GM12878 (cell line): ENCODE results near the gene EHD4.

Experiments used
- CEBPB ChIP-seq, 2 experiments: fragments of 150-350 bp in 1 of 2; IDR thresholded peaks; 2 replicates each; pipeline ENCODE4 v1.6.1; 2012 to 2014; ENCODE audit warnings: low read depth in 2 of 2, low read length in 2 of 2, borderline replicate concordance in 1 of 2, inconsistent platforms in 1 of 2
- EZH2 ChIP-seq: IDR thresholded peaks from 2 replicates; pipeline ENCODE4 v1.6.1; 2012; ENCODE audit warnings: low read depth, mild to moderate bottlenecking, control low read depth, inconsistent platforms, low read length, borderline replicate concordance; ENCODE audit not compliant: control insufficient read depth
- FOS ChIP-seq: IDR thresholded peaks from 3 replicates; pipeline ENCODE4 v1.6.1; 2011; ENCODE audit warnings: borderline replicate concordance; ENCODE audit not compliant: insufficient read length; ENCODE audit errors: extremely low read depth
- NFIC ChIP-seq: IDR thresholded peaks from 2 replicates; pipeline ENCODE4 v1.6.1; 2012; ENCODE audit warnings: low read depth, mild to moderate bottlenecking, inconsistent platforms, low read length, moderate library complexity
- POLR2A ChIP-seq: IDR thresholded peaks from 2 replicates; pipeline ENCODE4 v1.6.1; 2011; ENCODE audit warnings: low read depth, mild to moderate bottlenecking, low read length
- RAD51 ChIP-seq: fragments of 450-650 bp; IDR thresholded peaks from 2 replicates; pipeline ENCODE4 v1.6.1; 2016; ENCODE audit warnings: moderate library complexity, mild to moderate bottlenecking, inconsistent platforms
- RUNX3 ChIP-seq: IDR thresholded peaks from 2 replicates; pipeline ENCODE4 v1.6.1; 2012; ENCODE audit warnings: low read length, inconsistent platforms
- SP1 ChIP-seq: IDR thresholded peaks from one replicate; pipeline ENCODE4 v1.6.1; 2011; ENCODE audit warnings: low read depth, low read length
- TCF3 ChIP-seq: IDR thresholded peaks from 2 replicates; pipeline ENCODE4 v1.6.1; 2012; ENCODE audit warnings: low read depth, mild to moderate bottlenecking, low read length, borderline replicate concordance; ENCODE audit not compliant: insufficient read depth
- TF ChIP-seq, protein P1 (sequence below), 3 experiments: IDR thresholded peaks in 2 of 3; conservative IDR thresholded peaks in 1 of 3; 2 replicates each; pipeline ENCODE4 v1.5.1; 2011; ENCODE audit warnings: low read depth in 3 of 3, low read length in 3 of 3, mild to moderate bottlenecking in 3 of 3, control low read depth in 2 of 3, moderate library complexity in 2 of 3, inconsistent platforms in 1 of 3, mixed read lengths in 1 of 3; ENCODE audit not compliant: control insufficient read depth in 2 of 3, insufficient read depth in 1 of 3; ENCODE audit errors: extremely low read depth in 1 of 3

DNA sequence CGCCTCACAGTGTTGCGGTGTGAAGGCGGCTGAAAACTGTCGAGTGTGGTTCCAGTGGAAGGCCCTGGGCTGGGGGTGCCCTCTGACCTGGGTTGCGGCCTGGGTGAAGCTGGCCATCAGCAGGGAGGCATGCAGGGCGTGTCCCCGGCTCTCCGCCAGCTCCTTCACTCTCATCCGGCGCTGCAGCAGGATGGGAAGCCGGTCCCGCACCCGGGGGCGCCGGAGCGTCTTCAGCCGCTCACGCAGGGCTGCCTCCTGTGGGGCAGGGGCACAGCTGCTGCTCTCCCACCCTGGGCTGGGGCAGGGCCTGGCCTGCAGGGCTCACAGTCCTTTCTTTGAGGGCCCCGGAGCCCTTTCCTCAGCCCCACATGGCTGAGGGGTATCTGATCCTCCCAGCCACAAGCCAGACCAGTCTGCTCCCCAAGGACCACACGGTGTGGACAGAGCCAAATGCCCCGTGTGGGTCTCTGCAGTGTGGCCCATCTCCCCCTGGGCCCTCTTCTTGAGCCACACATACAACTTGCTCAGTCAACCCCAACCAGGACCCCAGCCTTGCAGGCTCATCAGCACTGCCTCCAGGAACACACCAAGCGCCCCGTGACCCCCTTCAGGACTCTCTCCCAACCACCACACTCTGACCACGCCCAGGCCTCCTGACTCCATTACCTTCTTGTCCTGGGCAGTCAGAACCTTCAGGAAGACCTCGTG is 105.3 kb downstream of the EHD4 start:
- TF ChIP-seq FOS: no peak
- TF ChIP-seq, protein P1, sequence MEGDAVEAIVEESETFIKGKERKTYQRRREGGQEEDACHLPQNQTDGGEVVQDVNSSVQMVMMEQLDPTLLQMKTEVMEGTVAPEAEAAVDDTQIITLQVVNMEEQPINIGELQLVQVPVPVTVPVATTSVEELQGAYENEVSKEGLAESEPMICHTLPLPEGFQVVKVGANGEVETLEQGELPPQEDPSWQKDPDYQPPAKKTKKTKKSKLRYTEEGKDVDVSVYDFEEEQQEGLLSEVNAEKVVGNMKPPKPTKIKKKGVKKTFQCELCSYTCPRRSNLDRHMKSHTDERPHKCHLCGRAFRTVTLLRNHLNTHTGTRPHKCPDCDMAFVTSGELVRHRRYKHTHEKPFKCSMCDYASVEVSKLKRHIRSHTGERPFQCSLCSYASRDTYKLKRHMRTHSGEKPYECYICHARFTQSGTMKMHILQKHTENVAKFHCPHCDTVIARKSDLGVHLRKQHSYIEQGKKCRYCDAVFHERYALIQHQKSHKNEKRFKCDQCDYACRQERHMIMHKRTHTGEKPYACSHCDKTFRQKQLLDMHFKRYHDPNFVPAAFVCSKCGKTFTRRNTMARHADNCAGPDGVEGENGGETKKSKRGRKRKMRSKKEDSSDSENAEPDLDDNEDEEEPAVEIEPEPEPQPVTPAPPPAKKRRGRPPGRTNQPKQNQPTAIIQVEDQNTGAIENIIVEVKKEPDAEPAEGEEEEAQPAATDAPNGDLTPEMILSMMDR (IDR thresholded peaks at IDR 0.05 in 2 of 3, conservative IDR thresholded peaks at IDR 0.05 in 1 of 3; ENCODE audit: control insufficient read depth in 2 of 3, extremely low read depth in 1 of 3, insufficient read depth in 1 of 3, low read depth in 3 of 3, low read length in 3 of 3): no peak
- no peak for TF ChIP-seq RAD51
- no peak for TF ChIP-seq CEBPB (IDR thresholded peaks at IDR 0.05; ENCODE audit: borderline replicate concordance in 1 of 2, low read depth in 2 of 2, low read length in 2 of 2)
- TF ChIP-seq POLR2A: no peak
- TF ChIP-seq EZH2: no peak
- no peak for TF ChIP-seq SP1
- TF ChIP-seq NFIC: no peak
- TF ChIP-seq RUNX3: no peak
- TF ChIP-seq TCF3: no peak
